Left lung (tissue), 10 donors: ENCODE data around the gene GYG1. TPM values are rescaled to one million over a fixed set of nuclear protein-coding genes. Genes with fewer than 3 reads are reported as not detected.

Experiments
- ATAC-seq: fragments of 200-7000 bp; cut with Tn5 transposase; one replicate; pipeline ENCODE4 v1.9.1; 2020; ENCODE audit warnings: moderate library complexity
- DNase-seq, 4 donors: peaks; one replicate each; pipeline ENCODE4 v3.0.0-alpha.2; 2013 to 2020
- H3K27ac ChIP-seq, 2 donors: fragments of 200-600 bp; sonication (generic) in 1 of 2; one replicate each; pipeline versions ENCODE4 v1.5.0 to v1.8.0; 2020 to 2021
- H3K27me3 ChIP-seq, 2 donors: fragments of 200-600 bp; sonication (generic) in 1 of 2; one replicate each; pipeline versions ENCODE4 v1.5.0 to v1.8.0; 2020 to 2021
- H3K36me3 ChIP-seq, 2 donors: fragments of 200-600 bp; sonication (generic) in 1 of 2; one replicate each; pipeline versions ENCODE4 v1.5.0 to v1.8.0; 2020 to 2021
- H3K4me1 ChIP-seq, 2 donors: fragments of 200-600 bp; one replicate each; pipeline ENCODE4 v1.8.0; 2021
- H3K4me3 ChIP-seq, 2 donors: fragments of 200-600 bp; sonication (generic) in 1 of 2; one replicate each; pipeline versions ENCODE4 v1.5.0 to v1.8.0; 2020 to 2021; ENCODE audit warnings: mild to moderate bottlenecking in 1 of 2
- H3K9me3 ChIP-seq, 2 donors: fragments of 200-600 bp; sonication (generic) in 1 of 2; one replicate each; pipeline versions ENCODE4 v1.5.0 to v1.8.0; 2020 to 2021
- CTCF ChIP-seq, 2 donors: fragments of 200-600 bp; sonication (generic) in 1 of 2; IDR thresholded peaks; one replicate each; pipeline versions ENCODE4 v1.5.0 to v1.8.0; 2021; ENCODE audit warnings: antibody characterized with exemption in 2 of 2
- intact Hi-C, 2 donors: fragments of 100-400 bp; cut with DNase I; formaldehyde crosslinking; loops; one replicate each; pipeline versions ENCODE4 v1.11.2 to v1.14.2; 2022
- polyA plus RNA-seq, 6 donors: library from polyadenylated mRNA; unstranded; fragments of 120-200 nt; gene quantifications; one replicate each; pipeline ENCODE4 v1.2.1, GENCODE V29; 2013; ENCODE audit not compliant: insufficient read length in 6 of 6
- total RNA-seq, 2 donors: library from RNA; stranded (reverse); fragmentation: NEBNext Ultra II Directional; extraction: Animal tissue kit (Norgen Biotek cat#: 25700); gene quantifications; one replicate each; pipeline ENCODE4 v1.2.1, GENCODE V29; 2021
- donor health status: DM: no; HTN: yes; CAD: no.
- donor health status: DM: no; HTN: no; CAD: no.

GYG1 gene
- total and polyA plus RNA-seq, 8 donors: 43.9 to 202 (median 163) TPM

GRCh38 chr3:149013726-149014125, 22.4 kb downstream of the GYG1 start:
- ATAC-seq: no peak
- intact Hi-C loops: no loop called here
- no peak for TF ChIP-seq CTCF (IDR thresholded peaks at IDR 0.05)
- no peak for DNase-seq
- peaks cover 0 to 26% of the 10 kb centered on the region in 2 donors for H3K4me1 ChIP-seq
- H3K9me3 ChIP-seq: no peaks in the 10 kb centered on the region
- no peak overlapping the region for H3K4me3 ChIP-seq
- H3K36me3 ChIP-seq: peaks cover 0 to 89% of the 10 kb centered on the region in 2 donors
- H3K27me3 ChIP-seq: no peaks in the 10 kb centered on the region
- H3K27ac ChIP-seq: no peak overlapping the region

DNA sequence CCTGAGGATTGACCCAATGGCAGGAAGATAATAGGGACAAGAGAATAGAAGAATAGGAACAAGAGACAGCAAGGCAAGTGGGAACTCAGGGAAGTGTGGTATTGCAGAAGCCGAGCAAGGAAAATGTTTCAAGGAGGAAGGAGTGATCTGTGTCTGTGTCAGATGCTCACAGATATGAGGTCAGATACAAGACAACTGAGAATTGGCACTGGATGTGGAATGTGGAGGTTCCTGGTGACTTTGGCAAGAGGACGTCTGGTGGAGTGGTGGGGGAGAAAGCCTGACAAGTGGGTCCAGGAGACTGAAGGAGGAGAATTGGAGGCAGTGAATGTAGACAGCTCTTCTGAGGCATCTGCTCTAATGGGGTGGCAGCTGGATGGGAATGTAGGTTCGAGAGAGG, 24.1 kb downstream of the GYG1 start:
- no peak for DNase-seq
- no peak for ATAC-seq
- Histone ChIP-seq H3K27ac (peak overlapping the region in 1 of 2 donors; percentile 7), H3K4me1 (peaks cover 0 to 20% of the 10 kb centered on the region in 2 donors), H3K36me3 (peaks cover 0 to 89% of the 10 kb centered on the region in 2 donors), H3K4me3 (no peak overlapping the region), H3K9me3 (no peaks in the 10 kb centered on the region), H3K27me3 (no peaks in the 10 kb centered on the region)
- TF ChIP-seq CTCF (IDR thresholded peaks at IDR 0.05): no peak
- intact Hi-C loops: no loop called here

DNA sequence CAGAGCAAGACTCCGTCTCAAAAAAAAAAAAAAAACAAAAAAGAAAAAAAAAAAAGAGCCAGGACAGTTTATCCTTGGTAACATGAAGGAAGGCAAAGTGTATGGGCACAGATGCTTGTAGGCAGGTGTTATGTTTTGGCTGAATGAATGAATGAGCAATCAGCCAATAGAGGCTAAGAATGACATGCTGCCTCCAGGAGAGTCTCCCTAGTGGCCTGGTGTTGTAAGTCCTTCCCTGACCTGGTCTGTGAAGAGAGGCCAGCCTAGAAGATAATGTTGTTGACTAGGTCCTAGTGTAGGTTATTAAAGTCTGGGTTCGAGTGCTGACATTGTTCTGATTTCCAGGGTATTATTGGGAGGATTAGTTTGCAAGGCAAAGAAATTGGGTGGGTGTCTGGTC, 24.9 kb downstream of the GYG1 start:
- H3K36me3 ChIP-seq: peaks cover 0 to 89% of the 10 kb centered on the region in 2 donors
- H3K4me3 ChIP-seq: no peak overlapping the region
- no peak for ATAC-seq
- H3K4me1 ChIP-seq: peaks cover 0 to 19% of the 10 kb centered on the region in 2 donors
- no peaks in the 10 kb centered on the region for H3K9me3 ChIP-seq
- H3K27me3 ChIP-seq: no peaks in the 10 kb centered on the region
- H3K27ac ChIP-seq: no peak overlapping the region
- no peak for DNase-seq
- intact Hi-C loops: no loop called here
- no peak for TF ChIP-seq CTCF (IDR thresholded peaks at IDR 0.05)

GRCh38 chr3:149016669-149017541, 25.6 kb downstream of the GYG1 start:
- ATAC-seq: peak; percentile 53
- Histone ChIP-seq H3K27ac (peak overlapping the region in 1 of 2 donors; percentile 18), H3K36me3 (peaks cover 0 to 89% of the 10 kb centered on the region in 2 donors)

More at GRCh38 chr3:149016669-149017541, 25.6 kb downstream of the GYG1 start:
- TF ChIP-seq CTCF (IDR thresholded peaks at IDR 0.05): no peak
- no peaks in the 10 kb centered on the region for H3K9me3 ChIP-seq
- no peak for DNase-seq
- H3K4me1 ChIP-seq: peaks cover 0 to 19% of the 10 kb centered on the region in 2 donors
- H3K27me3 ChIP-seq: no peaks in the 10 kb centered on the region
- intact Hi-C loops: no loop called here
- no peak overlapping the region for H3K4me3 ChIP-seq
